ENCODE results near the gene COL13A1. TPM values are rescaled to one million over a fixed set of nuclear protein-coding genes. Genes with fewer than 3 reads are reported as not detected.

The COL13A1 gene
- total RNA-seq, 1 donor from 2014 or later: 9.2 TPM

- H3K27me3 ChIP-seq (ENCODE audit: low read depth): no peaks in the 10 kb centered on the region
- no peaks in the 10 kb centered on the region for H3K36me3 ChIP-seq
- H3K4me3 ChIP-seq: no peak overlapping the region
- no peaks in the 10 kb centered on the region for H3K4me1 ChIP-seq
- TF ChIP-seq CTCF (IDR thresholded peaks at IDR 0.05): no peak
- intact Hi-C loops (cut with DNase I): no loop called here
- DNase-seq (no peak), ATAC-seq (no peak)
- H3K27ac ChIP-seq: no peak overlapping the region
- no peaks in the 10 kb centered on the region for H3K9me3 ChIP-seq
Measured at GRCh38 chr10:69791812-69792211, 9.9 kb upstream of the COL13A1 start.

- no peak for TF ChIP-seq CTCF (IDR thresholded peaks at IDR 0.05)
Measured at GRCh38 chr10:69792341-69792740, 9.4 kb upstream of the COL13A1 start.

GRCh38 chr10:69794673-69795072 is 7.0 kb upstream of the COL13A1 start:
- H3K27me3 ChIP-seq (ENCODE audit: low read depth): no peaks in the 10 kb centered on the region
- no peaks in the 10 kb centered on the region for H3K4me1 ChIP-seq
- DNase-seq (no peak), ATAC-seq (no peak)
- H3K27ac ChIP-seq: no peak overlapping the region
- TF ChIP-seq CTCF (IDR thresholded peaks at IDR 0.05): no peak
- H3K36me3 ChIP-seq: no peaks in the 10 kb centered on the region
- intact Hi-C loops (cut with DNase I): no loop called here
- H3K9me3 ChIP-seq: no peaks in the 10 kb centered on the region
- H3K4me3 ChIP-seq: no peak overlapping the region

More at GRCh38 chr10:69792341-69792740, 9.4 kb upstream of the COL13A1 start:
- Histone ChIP-seq H3K27ac (no peak overlapping the region), H3K9me3 (no peaks in the 10 kb centered on the region), H3K4me3 (no peak overlapping the region), H3K27me3 (ENCODE audit: low read depth) (no peaks in the 10 kb centered on the region), H3K36me3 (no peaks in the 10 kb centered on the region), H3K4me1 (no peaks in the 10 kb centered on the region)
- intact Hi-C loops (cut with DNase I): no loop called here
- DNase-seq (no peak), ATAC-seq (no peak)

- no peak for TF ChIP-seq CTCF (IDR thresholded peaks at IDR 0.05)
- no peaks in the 10 kb centered on the region for H3K36me3 ChIP-seq
- intact Hi-C loops (cut with DNase I): no loop called here
- no peaks in the 10 kb centered on the region for H3K4me1 ChIP-seq
- no peaks in the 10 kb centered on the region for H3K9me3 ChIP-seq
- DNase-seq: no peak
- H3K27ac ChIP-seq: no peak overlapping the region
- no peak overlapping the region for H3K4me3 ChIP-seq
- H3K27me3 ChIP-seq (ENCODE audit: low read depth): no peaks in the 10 kb centered on the region
- ATAC-seq: no peak
Measured at GRCh38 chr10:69795242-69795934, 6.3 kb upstream of the COL13A1 start.

- Histone ChIP-seq H3K27ac (no peak overlapping the region), H3K4me1 (peaks cover 17% of the 10 kb centered on the region), H3K27me3 (ENCODE audit: low read depth) (peaks cover 12% of the 10 kb centered on the region), H3K36me3 (no peaks in the 10 kb centered on the region), H3K4me3 (no peak overlapping the region), H3K9me3 (no peaks in the 10 kb centered on the region)
- no peak for TF ChIP-seq CTCF (IDR thresholded peaks at IDR 0.05)
- intact Hi-C loops (cut with DNase I): no loop called here
- ATAC-seq: no peak
- DNase-seq: no peak
Measured at GRCh38 chr10:69797959-69798358, 3.7 kb upstream of the COL13A1 start.
